Skeletal muscle satellite cell (primary cell): ENCODE results near the gene PSME3IP1.

ENCODE experiments used
- H3K27me3 ChIP-seq: 2 replicates; pipeline ENCODE4 v1.7.0; 2013; ENCODE audit warnings: low read length; ENCODE audit not compliant: control insufficient read depth, insufficient read depth
- H3K36me3 ChIP-seq: 2 replicates; pipeline ENCODE4 v1.7.0; 2013; ENCODE audit warnings: mild to moderate bottlenecking, control low read depth, low read length; ENCODE audit not compliant: insufficient read depth
- H3K4me1 ChIP-seq: 2 replicates; pipeline ENCODE4 v1.7.0; 2013; ENCODE audit warnings: low read length; ENCODE audit not compliant: control insufficient read depth, insufficient read depth
- H3K4me2 ChIP-seq: 2 replicates; pipeline ENCODE4 v1.7.0; 2013; ENCODE audit warnings: mild to moderate bottlenecking, low read length
- H3K4me3 ChIP-seq: 2 replicates; pipeline ENCODE4 v1.7.0; 2013; ENCODE audit warnings: low read length
- H3K9ac ChIP-seq: 2 replicates; pipeline ENCODE4 v1.7.0; 2013; ENCODE audit warnings: mild to moderate bottlenecking, low read depth, low read length, moderate library complexity
- H3K9me3 ChIP-seq: replicated peaks from 2 replicates; pipeline ENCODE4 v1.7.0; 2013; ENCODE audit warnings: mild to moderate bottlenecking, control low read depth, low read length

PSME3IP1 gene

DNA sequence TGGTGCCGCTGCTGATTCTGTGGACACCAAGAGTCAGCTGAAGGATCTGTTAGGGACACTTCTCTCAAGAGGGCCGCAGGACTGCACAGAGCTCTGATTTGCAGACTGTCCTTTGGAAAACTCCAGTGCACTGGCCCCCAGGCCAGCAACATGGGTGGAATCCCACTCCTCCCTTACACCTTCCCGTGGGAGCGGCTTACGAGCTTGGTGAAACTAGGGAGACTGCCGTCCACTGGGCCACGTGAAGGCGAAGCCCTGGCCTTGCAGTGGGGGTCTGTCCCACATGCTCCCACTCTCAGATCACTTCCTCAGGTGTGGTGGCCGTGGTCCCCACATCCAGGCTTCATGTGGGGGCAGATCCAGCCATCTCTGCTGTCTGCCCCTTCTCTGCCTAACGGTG, 36.4 kb downstream of the PSME3IP1 start:
- Histone ChIP-seq H3K4me3 (no peak overlapping the region), H3K4me1 (peaks cover 17% of the 10 kb centered on the region), H3K27me3 (no peaks in the 10 kb centered on the region), H3K36me3 (peaks cover 21% of the 10 kb centered on the region), H3K9me3 (no peaks in the 10 kb centered on the region), H3K4me2 (no peak overlapping the region), H3K9ac (no peak overlapping the region)

DNA sequence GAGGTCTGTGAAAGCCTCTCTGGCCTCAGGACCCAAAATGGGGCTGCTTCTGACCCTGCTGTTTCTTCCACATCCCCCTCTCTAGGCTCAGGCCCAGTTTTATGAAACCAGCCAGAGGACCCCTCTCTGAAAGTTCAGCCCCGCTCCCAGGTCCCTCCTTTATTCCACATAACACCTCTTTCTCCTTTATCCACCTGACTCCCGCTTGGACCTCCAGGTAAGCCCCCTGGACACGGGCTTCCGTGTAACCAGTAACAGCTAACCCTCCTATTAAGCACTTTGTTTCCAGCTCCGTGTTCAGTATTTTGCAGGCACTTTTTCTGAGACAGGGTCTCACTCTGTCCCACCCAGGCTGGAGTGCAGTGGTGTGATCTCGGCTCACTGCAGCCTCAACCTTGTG, 37.4 kb downstream of the PSME3IP1 start:
- Histone ChIP-seq H3K9ac (no peak overlapping the region), H3K4me1 (peaks cover 17% of the 10 kb centered on the region), H3K9me3 (no peaks in the 10 kb centered on the region), H3K27me3 (no peaks in the 10 kb centered on the region), H3K36me3 (peaks cover 12% of the 10 kb centered on the region), H3K4me2 (no peak overlapping the region), H3K4me3 (no peak overlapping the region)

DNA sequence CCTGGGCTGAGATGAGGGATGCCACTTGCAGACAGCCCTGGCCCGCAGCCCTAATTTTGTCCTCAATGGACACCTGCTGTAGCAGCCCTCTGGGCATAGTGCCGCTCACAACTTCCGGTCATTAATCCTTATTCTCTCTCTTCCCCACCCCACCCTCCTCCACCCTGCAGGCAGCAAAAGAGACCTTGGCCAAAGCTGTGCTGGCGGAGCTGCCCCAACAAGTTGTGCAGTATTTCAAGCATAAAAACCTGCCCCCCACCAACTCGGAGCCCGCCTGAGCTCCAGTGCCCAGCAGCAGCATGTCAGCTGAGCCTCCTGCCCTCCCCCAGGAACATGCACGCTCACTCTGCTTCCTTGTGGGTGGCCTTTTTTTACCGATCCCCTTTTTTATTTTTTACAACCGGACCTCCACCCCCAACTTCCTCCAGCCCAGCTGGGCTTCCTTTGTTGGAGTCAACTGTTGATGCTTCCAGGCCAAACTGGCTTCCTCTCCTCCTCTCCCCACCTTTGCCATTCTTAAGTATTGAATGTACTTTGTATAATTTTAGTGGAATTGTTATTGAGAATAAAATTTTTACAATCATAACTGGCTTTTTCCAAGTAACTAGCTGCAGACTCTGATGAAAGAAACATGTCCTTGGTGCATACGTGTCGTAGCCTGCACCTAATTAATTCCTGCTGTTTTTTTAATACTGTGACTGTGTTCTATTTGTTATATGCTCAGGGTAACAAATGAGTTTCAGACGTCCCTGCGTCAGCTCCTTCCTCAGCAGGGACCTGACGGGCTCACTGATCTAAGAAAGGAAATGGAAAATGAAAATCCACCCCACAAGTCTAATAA, 38.2 kb downstream of the PSME3IP1 start:
- H3K9me3 ChIP-seq = no peaks in the 10 kb centered on the region
- H3K4me1 ChIP-seq = peaks cover 17% of the 10 kb centered on the region
- H3K27me3 ChIP-seq = no peaks in the 10 kb centered on the region
- no peak overlapping the region for H3K4me3 ChIP-seq
- H3K4me2 ChIP-seq = peak overlapping the region; percentile 3
- H3K9ac ChIP-seq = no peak overlapping the region
- H3K36me3 ChIP-seq = peaks cover 8% of the 10 kb centered on the region

DNA sequence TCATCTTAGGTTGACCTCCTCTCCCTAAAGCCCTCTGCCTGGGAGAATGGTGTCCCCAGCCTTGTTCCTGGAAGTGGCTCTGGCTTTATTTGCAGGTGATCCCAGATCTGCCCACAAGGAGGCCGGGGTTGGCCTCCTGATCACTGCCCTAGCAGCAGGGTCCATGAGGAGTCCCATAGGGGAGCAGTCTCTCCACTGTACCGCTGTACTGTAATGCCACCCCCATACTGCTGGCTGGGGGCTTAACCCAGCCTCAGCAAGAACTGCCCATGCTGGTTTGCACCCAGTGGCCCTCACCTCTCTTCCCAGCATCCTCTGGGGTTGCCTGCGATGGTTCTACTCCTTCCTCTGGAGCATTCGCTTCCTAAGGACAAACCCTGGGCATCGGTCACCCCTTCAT, 39.1 kb downstream of the PSME3IP1 start:
- Histone ChIP-seq H3K4me1 (peaks cover 22% of the 10 kb centered on the region), H3K4me3 (no peak overlapping the region), H3K9ac (no peak overlapping the region), H3K36me3 (no peaks in the 10 kb centered on the region), H3K9me3 (no peaks in the 10 kb centered on the region), H3K4me2 (no peak overlapping the region), H3K27me3 (no peaks in the 10 kb centered on the region)

DNA sequence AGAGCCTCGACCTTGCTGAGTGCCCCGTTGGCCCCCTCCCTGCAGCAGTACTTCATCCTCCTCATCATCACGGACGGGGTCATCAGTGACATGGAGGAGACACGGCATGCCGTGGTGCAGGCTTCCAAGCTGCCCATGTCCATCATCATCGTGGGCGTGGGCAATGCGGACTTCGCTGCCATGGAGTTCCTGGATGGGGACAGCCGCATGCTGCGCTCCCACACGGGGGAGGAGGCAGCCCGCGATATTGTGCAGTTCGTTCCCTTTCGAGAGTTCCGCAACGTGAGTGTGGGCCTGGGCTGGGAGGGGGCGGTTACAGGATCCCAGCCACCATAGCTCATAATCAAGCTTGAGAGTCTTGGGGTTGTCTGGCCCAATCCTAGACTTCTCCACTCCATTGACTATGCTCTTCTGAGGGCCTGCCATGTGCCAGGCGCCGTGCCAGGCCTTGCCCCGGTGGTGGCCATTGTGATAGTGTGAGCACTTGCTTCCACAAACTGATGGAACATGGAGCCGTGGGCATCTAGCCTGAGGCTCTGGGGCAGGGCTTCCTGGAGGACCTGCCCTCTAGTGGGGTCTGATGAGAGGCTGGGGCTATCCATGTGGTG, 39.7 kb downstream of the PSME3IP1 start:
- Histone ChIP-seq H3K36me3 (no peaks in the 10 kb centered on the region), H3K4me1 (peaks cover 20% of the 10 kb centered on the region), H3K27me3 (no peaks in the 10 kb centered on the region), H3K9me3 (no peaks in the 10 kb centered on the region), H3K4me3 (no peak overlapping the region), H3K4me2 (no peak overlapping the region), H3K9ac (no peak overlapping the region)

DNA sequence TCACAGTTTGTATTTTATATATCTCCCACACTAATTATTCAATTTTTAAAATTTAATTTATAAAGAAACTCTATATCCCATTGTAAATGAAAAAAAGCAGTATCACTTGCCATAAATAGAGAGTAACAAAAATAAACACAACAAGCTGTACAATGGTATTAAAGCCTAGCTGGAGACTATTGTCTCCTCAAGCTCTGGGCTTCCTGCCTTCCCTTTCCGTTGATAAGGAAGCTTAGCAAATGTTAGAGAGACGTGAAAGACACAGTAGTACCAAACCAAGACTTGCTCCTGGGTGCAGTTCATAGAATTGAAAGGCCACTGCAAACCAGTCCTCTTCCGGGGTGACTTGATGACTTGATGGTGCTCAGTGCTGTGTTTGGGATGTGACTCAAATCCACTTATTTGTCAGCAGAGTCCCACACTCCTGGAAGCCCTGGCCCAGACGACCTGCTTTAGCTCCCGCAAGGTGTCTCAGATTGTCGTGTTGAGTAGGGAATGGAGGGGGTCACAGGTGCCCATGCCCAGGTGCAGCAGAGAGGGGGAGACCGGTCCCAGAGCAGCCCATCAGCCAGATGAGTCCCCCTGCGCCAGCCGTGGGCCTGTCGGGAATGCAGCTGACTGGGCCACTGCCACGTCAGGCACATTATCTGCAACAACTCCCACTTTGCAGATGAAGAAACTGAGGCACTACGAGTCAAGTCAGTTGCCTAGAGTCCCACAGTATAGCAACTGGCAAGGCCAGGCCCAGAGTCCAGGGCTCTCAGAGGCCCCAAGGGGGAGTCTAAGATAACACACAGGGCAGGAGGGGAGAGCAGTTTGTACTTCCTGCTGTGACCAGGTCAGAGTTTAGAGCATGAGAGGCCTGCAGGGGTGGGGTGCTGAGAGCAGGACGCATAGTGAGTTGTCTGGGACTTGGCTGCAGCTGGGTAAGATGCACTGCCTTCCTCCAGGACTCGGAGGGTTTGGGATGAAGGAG, 40.5 kb downstream of the PSME3IP1 start:
- Histone ChIP-seq H3K27me3 (no peaks in the 10 kb centered on the region), H3K4me3 (no peak overlapping the region), H3K4me2 (no peak overlapping the region), H3K4me1 (peaks cover 17% of the 10 kb centered on the region), H3K9me3 (no peaks in the 10 kb centered on the region), H3K36me3 (no peaks in the 10 kb centered on the region), H3K9ac (no peak overlapping the region)

DNA sequence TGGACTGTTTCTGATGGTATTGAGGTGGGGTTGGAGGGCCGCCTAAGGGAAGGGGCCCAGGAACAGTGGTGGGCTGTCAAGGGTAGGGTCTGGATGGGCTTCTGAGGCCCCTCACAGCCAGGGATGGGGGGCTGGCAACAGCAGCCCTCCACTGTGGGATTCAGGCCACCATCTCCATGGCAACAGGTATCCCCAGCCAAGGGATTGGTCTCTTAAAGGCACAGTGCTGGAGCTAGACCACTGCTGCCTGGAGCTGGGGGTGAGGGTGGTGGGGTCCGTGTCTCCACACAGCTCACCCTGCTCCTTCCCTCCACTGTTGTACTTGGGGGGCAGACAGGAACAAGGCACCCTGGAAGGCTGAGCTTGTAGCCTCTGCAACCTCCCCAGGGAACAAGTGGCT, 41.8 kb downstream of the PSME3IP1 start:
- H3K4me3 ChIP-seq = no peak overlapping the region
- H3K9ac ChIP-seq = no peak overlapping the region
- no peaks in the 10 kb centered on the region for H3K27me3 ChIP-seq
- no peaks in the 10 kb centered on the region for H3K36me3 ChIP-seq
- peaks cover 17% of the 10 kb centered on the region for H3K4me1 ChIP-seq
- no peak overlapping the region for H3K4me2 ChIP-seq
- H3K9me3 ChIP-seq = no peaks in the 10 kb centered on the region

DNA sequence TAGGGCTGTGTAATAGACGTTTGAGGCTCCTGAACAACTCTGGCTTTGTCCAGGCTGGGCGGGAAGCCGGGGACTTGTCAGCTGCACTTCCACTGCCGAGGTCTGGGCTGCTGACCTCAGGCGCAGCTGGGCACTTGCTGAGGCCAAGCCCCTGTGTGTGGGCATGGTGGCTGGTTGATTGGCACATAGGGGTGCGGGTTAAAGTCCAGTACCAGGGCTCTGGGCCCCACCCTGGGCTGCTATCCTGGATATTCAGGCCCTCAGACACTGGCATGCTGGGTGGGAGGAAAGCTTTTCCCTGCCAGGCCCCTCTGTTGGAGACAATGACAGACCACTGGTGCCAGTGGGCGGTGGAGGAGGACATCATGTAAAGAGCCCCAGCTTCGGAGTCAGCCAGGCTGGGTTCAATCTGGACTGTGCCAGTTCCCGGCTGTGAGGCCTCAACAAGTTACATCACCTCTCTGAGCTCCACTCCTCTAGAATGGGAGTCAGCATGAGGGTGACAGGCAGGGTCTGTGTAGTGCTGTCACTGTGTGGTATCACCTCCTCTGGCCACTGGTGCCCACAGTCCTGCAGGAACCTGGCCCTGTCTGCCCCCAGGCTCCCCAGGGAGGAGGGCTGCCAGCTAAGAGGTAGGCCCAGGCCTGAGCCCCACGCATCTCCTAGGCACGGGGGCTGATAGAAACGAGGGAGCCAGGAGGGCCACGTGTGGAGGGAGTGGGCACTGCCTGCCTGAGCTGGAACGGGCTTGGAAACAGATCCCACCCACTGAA, 42.5 kb downstream of the PSME3IP1 start:
- no peaks in the 10 kb centered on the region for H3K9me3 ChIP-seq
- no peak overlapping the region for H3K9ac ChIP-seq
- H3K4me1 ChIP-seq = peaks cover 17% of the 10 kb centered on the region
- H3K36me3 ChIP-seq = no peaks in the 10 kb centered on the region
- H3K4me2 ChIP-seq = no peak overlapping the region
- no peak overlapping the region for H3K4me3 ChIP-seq
- no peaks in the 10 kb centered on the region for H3K27me3 ChIP-seq

DNA sequence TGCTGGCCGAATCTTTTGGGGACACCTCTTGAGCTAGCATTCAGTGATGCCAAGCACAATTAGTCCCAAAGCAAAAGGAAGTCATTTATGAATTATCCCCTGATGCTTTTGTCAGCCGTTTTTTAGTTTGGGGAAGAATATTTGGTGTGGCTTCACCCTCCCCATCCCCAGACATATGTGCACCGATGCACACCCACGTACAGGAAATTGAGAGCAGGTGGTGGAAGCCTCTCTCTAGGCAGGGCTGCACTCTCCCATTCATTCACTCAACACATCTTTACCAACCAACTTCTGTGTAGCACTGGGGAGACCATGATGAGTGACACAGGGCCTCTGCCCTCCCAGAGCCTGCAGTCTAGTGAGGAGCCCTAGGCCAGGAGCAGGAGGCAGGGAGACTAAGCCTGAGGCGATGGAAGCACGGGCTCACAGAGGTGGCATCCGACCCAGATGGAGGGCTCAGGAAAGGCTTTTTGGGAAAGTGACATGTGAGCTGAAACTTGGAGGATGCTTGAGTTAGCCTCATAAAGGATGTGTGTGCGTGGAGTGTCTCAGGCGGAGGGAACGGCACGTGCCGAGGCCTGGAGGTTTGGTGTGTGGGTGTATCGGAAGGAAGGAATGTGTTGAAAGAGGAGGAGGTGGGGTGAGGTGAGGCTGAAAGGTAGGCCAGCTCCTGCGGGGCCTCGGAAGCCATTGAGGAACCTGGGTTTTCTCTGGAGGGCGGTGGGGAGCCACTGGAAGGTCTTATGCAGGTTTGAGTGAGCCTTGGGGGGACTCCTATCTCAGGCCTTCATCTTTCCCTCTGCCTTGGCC, 43.8 kb downstream of the PSME3IP1 start:
- Histone ChIP-seq H3K36me3 (no peaks in the 10 kb centered on the region), H3K27me3 (no peaks in the 10 kb centered on the region), H3K4me3 (no peak overlapping the region), H3K4me1 (peaks cover 5% of the 10 kb centered on the region), H3K9ac (no peak overlapping the region), H3K9me3 (no peaks in the 10 kb centered on the region), H3K4me2 (no peak overlapping the region)

DNA sequence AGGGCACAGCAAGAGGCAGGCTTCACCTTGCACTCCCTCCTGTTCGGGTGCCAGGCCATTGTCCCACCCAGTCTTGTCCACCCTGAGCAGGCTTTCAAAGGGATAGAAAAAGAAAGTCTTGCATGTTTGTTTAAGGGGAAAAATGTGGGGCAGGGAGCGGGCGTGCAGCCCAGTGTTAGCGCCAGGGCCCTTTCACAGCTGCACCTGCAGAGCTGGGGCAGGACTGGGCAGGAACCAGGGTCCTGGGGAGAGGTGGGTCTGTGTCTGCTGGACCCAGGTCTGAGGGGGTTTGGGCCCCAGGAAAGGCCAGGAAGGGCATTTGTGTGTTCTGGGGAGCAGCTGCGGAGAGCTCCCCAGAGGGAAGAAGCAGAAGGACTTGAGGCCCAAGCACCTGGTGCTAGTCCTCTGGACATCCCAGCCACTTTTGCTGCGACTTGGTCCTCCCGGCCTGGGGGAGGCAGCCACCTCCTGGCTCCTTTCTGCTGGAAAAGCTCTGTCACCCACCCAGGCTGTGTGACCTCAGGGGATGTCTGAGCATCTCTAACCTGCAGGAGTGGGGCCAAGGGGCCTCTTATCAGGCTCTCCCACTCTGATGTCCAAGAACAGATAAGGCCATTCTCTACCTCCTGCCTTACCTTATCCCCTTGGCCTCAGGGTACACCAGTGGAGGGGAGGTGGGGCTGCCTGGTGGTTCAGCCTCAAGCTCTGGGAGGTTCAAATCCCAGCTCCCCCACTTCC, 44.7 kb downstream of the PSME3IP1 start:
- peaks cover 5% of the 10 kb centered on the region for H3K4me1 ChIP-seq
- H3K4me2 ChIP-seq = no peak overlapping the region
- H3K4me3 ChIP-seq = no peak overlapping the region
- H3K27me3 ChIP-seq = no peaks in the 10 kb centered on the region
- H3K9me3 ChIP-seq = no peaks in the 10 kb centered on the region
- H3K36me3 ChIP-seq = no peaks in the 10 kb centered on the region
- no peak overlapping the region for H3K9ac ChIP-seq
